Fibroblast of the aortic adventitia (primary cell): ENCODE measurements around the gene DAB2IP. TPM values are rescaled to one million over a fixed set of nuclear protein-coding genes. Genes with fewer than 3 reads are reported as not detected.
"Not testable (repeated sequence)": the region's sequence is repeated elsewhere in the genome, so short reads cannot be mapped to it uniquely, and the experiment has no call there.

Experiments
- DNase-seq: peaks from one replicate; pipeline ENCODE4 v3.0.0-alpha.2; 2010; ENCODE audit warnings: low read depth
- H3K4me3 ChIP-seq: 2 replicates; pipeline ENCODE4 v1.5.1; 2011; ENCODE audit warnings: low read depth, mild to moderate bottlenecking, control low read depth, low read length, moderate library complexity
- total RNA-seq: library from RNA; depleted of rRNA; stranded (reverse); fragments of >200 nt; gene quantifications from 2 replicates; pipeline ENCODE4 v1.2.3, GENCODE V29; 2012; ENCODE audit warnings: low replicate concordance
- TF ChIP-seq, protein P1 (sequence below): IDR thresholded peaks from 2 replicates; pipeline ENCODE4 v1.5.1; 2011; ENCODE audit warnings: mild to moderate bottlenecking, low read length, control low read depth, inconsistent platforms; ENCODE audit not compliant: insufficient read depth

DAB2IP gene
- total RNA-seq, 1 donor = 17.4 TPM

DNA sequence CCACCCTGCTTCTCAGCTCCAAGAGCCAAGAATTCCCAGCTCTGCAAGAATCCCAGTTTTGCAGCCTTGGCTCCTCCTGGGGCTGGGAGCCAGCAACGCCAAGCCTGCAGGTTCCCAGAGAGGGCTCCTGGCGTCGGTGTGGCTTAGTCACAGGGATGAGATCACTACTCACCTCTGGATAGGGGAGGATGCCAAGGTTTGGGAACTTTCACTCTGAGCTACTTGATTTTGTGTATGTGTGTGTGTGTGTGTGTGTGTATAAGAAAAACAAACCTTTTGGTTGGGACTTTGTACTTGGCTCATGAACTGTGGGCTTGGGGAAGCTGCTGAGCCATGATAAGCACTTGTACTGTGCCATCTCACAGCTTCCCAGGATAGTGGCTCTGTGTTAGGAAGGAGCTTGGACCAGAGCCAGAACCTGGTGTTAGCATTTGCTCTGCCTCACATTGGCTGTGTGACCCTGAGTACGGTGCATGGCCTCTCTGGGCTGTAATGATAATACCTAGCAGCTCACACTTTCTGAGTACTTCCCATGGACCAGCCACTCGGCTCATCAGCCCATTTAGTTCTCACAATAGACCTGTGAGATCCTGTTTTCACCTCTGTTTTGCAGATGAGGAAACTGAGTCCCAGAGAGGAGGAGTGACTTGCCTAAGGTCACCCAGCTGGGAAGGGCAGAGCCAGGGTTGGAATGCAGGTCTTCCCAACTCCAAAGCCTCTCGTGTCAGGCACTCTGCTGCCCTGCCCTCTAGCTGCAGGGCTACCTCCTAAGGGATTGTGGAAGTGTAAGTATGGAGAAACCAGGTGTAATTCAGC, 41.4 kb upstream of the DAB2IP start:
- H3K4me3 ChIP-seq = no peak overlapping the region
- peak; percentile 85 for DNase-seq
- TF ChIP-seq, protein P1, sequence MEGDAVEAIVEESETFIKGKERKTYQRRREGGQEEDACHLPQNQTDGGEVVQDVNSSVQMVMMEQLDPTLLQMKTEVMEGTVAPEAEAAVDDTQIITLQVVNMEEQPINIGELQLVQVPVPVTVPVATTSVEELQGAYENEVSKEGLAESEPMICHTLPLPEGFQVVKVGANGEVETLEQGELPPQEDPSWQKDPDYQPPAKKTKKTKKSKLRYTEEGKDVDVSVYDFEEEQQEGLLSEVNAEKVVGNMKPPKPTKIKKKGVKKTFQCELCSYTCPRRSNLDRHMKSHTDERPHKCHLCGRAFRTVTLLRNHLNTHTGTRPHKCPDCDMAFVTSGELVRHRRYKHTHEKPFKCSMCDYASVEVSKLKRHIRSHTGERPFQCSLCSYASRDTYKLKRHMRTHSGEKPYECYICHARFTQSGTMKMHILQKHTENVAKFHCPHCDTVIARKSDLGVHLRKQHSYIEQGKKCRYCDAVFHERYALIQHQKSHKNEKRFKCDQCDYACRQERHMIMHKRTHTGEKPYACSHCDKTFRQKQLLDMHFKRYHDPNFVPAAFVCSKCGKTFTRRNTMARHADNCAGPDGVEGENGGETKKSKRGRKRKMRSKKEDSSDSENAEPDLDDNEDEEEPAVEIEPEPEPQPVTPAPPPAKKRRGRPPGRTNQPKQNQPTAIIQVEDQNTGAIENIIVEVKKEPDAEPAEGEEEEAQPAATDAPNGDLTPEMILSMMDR = no peak

DNA sequence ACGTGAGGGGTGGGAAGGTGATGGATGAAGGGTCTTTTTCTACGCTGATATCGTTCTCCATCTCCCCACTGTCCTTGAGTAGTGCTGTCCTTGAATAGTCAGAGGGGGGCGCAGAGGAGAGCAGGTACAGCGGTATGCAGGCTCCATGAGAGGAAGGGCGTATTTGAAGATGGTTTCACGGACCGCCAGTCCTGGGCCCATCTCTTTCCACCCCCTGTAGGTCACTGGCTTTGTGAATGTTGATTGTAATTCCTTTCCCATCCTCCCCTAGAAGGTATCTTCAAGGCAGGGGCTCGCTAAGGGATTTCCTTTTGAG, 40.8 kb upstream of the DAB2IP start:
- TF ChIP-seq, protein P1 = no peak
- H3K4me3 ChIP-seq = no peak overlapping the region
- DNase-seq = no peak

DNA sequence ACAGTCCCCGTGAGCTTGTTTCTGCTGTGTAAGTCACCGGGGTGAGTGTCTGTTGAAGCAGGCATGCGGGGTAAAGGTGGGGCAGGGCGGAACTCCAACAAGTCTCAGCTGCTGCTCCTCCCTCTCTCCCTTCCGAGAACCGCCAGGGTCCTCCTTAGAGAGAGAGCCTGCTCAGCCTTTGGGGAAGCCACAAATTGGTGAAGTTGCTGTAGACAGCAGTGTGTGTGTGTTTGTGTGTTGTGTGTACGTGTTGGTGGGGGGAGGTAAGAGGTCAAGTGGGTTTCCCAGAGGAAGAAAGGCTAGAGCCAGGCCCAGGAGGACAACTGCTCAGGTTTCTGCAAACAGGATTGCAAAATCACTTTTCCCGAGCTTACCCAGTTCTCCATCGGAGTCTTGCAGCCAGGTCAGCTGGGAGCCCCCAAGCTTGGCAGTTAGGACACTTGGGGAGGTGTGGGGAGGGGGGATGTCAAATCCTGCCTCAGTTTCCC, 38.9 kb upstream of the DAB2IP start:
- TF ChIP-seq, protein P1 = no peak
- no peak overlapping the region for H3K4me3 ChIP-seq
- no peak for DNase-seq

DNA sequence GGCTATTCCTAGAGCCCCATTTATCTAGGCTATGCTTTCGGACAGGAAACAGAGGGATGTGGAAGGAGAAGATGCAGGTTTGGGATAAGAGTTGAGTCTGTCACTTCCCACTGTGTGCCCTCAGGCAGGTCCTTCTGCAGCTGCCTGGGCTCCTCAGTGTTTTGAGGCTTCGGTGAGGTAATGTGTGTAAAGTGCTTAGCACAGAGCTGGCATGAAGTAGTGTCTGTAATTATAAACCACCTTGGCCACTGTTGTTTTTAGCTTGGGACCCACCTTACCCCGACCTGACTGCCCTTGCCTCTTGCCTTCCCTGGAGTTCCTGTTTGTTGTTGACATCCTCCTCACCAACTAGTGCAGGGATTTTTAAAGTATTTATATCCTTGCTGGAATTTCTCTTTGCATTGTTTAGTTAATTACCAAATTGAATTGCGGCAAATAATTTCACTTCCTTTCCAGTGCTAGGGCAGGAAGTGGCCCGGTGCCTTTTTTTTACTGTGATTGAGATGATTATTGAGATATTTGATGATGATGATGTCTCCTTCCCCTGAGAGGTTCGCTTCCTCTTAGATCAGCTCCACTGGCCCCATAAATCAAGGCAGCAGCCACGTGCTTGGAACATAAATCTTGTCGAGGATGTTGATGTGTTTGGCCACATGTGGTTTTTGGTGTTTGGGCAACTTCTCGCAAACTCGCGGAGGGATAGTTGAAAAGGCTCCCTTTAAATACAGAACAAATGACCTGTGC, 38.3 kb upstream of the DAB2IP start:
- TF ChIP-seq, protein P1 = no peak
- no peak overlapping the region for H3K4me3 ChIP-seq
- DNase-seq = no peak

DNA sequence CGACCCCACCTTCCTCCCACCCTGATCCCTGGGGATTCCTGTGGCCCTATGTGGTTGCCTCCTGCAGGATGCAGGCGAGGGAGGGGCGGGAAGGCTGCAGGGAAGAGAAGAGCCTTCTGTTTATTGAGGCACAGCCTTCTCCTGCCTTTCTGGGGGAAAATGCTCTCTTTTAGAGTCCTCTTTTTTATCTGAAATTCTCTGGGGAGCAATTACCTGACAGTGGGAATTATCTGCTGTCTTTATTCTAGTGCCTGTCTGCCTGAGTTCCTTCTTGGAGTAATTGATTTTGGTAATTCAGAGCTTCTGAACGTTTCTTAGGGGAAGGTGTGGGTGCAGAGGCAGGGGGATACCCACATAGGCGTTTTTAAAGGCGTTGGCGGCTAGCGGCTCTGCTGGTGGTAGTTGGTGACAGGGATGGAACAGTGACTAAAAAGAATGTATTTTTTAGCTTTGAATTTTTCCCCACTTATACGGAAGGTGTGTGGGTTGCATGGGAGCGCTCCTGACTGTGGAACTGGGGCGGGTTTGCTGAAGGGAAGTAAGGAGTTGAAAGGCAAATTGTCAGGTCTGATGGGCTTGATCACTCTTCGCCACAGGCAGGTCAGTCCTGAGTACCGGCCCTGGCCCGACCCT, 35.2 kb upstream of the DAB2IP start:
- TF ChIP-seq, protein P1 = no peak
- no peak for DNase-seq
- no peak overlapping the region for H3K4me3 ChIP-seq

DNA sequence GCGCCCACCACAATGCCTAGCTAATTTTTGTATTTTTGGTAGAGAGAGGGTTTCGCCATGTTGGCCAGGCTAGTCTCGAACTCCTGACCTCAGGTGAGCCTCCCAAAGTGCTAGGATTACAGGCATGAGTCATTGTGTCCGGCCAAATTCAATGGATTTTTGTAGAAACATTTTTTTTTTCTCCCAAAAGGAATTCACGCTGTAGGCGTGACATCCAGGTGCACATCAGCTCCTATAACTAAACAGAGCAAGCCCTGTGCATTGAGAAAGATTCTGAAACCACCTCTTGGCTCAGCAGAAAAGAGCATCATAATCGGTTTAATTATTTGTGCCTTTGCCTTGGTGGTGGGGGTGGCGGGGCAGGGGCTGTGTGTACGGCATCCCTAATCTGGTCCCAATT, 32.9 kb upstream of the DAB2IP start:
- TF ChIP-seq, protein P1 = no peak
- H3K4me3 ChIP-seq = no peak overlapping the region
- no peak for DNase-seq

DNA sequence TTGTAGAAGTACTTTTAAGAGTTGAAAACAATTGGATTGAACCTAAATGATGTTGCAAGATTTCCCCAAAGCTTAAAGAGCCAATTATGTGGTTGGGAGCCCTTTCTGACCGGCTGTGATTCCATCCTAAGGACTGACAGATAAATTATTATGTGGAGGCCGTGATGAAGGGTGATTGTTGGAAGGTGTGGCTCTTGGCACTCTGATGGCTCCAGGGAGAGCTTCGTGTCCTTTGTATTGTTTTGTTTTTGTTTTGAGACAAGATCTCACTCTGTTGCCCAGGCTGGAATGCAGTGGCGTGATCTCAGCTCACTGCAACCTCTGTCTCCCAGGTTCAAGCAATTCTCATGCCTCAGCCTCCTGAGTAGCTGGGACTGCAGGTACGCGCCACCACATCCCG, 32.5 kb upstream of the DAB2IP start:
- not testable (repeated sequence) for H3K4me3 ChIP-seq, DNase-seq
